GM10266 (cell line): ENCODE data around the gene COX14.

Source experiments
- DNase-seq: peaks from one replicate; pipeline ENCODE4 v3.0.0; 2012; ENCODE audit errors: extremely low spot score
- TF ChIP-seq, protein P1 (sequence below): IDR thresholded peaks from 2 replicates; pipeline ENCODE4 v1.5.1; 2012; ENCODE audit warnings: mild to moderate bottlenecking, low read depth; ENCODE audit not compliant: control insufficient read depth, insufficient read depth; ENCODE audit errors: missing control alignments

Gene COX14

DNA sequence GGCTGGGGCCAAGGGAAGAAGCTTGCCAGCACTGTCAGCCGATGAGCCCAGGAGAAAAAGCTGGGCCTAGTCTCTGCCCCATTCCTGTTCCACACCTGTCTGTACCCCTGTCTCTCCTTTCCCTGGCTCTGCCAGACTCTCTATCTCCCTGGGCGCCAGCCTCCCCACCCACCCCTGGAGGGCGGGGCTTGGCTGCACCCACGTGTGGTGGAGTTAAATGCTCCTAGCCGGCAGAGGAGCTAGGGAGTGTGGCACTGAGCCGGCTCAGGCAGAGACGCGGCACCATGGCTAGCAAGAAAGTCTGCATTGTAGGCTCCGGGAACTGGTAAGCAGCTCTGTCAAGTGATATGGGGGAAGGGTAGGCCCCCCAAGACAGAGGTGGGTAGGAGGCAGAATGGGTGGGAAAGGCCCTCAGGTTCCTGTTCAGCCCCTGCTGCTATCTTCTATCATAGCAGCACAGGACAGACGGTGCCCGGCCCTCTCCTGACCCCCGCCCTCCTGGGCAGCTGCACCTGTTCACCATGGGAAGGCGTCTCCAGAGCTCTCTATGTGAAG, 8.2 kb upstream of the COX14 start, which contains the start of gene GPD1:
Gene GPD1 (plus strand): TSS at position 242 of the 555 bp plus-strand sequence. CDS start 43 bp downstream, at position 285.
- no peak for DNase-seq

GRCh38 chr12:50104417-50105366, 7.3 kb upstream of the COX14 start:
- TF ChIP-seq, protein P1, sequence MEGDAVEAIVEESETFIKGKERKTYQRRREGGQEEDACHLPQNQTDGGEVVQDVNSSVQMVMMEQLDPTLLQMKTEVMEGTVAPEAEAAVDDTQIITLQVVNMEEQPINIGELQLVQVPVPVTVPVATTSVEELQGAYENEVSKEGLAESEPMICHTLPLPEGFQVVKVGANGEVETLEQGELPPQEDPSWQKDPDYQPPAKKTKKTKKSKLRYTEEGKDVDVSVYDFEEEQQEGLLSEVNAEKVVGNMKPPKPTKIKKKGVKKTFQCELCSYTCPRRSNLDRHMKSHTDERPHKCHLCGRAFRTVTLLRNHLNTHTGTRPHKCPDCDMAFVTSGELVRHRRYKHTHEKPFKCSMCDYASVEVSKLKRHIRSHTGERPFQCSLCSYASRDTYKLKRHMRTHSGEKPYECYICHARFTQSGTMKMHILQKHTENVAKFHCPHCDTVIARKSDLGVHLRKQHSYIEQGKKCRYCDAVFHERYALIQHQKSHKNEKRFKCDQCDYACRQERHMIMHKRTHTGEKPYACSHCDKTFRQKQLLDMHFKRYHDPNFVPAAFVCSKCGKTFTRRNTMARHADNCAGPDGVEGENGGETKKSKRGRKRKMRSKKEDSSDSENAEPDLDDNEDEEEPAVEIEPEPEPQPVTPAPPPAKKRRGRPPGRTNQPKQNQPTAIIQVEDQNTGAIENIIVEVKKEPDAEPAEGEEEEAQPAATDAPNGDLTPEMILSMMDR, result no peak
- no peak for DNase-seq

More for the DNA sequence above, 8.2 kb upstream of the COX14 start, which contains the start of gene GPD1:
- TF ChIP-seq, protein P1, result no peak

DNA sequence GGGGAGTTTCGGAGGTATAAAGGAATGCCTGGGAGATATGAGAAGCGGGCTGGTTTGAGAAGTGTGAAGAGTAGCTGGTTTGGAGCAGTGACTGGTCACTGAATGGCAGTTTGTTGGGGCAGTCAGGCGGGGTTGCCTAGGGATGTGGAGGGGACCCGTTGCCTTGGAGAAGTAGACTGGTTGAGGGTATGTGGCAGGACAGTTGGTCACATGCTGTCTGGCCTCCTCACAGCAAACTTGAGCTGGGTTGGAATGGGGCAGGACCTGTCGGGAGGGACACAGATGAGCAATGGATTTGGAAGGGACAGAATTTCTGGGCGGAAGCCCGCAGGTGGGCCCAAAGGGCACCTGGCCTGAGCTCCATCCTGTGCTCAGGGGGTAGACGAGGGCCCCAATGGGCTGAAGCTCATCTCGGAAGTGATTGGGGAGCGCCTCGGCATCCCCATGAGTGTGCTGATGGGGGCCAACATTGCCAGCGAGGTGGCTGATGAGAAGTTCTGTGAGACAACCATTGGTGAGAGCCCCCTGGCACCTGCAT, 6.1 kb upstream of the COX14 start:
- DNase-seq, result no peak
- TF ChIP-seq, protein P1, result no peak

GRCh38 chr12:50106907-50107306, 5.1 kb upstream of the COX14 start:
- TF ChIP-seq, protein P1, result no peak
- no peak for DNase-seq

DNA sequence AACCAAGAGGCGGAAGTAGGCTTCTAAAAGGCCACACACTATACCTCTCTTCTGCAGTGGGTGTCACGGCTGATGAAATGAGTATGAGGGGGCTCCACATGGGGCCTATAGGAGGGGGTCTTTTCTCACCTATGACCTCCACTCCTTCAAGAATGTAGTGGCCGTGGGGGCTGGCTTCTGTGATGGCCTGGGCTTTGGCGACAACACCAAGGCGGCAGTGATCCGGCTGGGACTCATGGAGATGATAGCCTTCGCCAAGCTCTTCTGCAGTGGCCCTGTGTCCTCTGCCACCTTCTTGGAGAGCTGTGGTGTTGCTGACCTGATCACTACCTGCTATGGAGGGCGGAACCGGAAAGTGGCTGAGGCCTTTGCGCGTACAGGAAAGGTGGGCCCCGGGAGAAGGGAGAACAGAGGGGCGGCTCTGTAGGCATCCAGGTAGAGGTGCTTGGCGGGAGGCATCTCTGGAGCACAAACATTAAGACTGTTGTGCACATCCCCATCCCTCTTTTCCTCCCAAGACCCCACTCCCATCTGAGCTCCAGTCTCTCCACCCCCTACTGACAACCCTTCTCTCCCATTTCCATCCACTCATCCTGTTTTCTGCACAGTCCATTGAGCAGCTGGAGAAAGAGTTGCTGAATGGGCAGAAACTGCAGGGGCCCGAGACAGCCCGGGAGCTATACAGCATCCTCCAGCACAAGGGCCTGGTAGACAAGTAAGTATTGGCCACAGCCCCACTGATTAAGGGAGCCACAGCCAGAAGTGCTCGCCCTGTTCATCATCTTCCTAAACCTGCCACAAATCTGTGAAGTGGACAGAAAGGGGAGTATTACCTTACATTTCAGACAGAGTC, 4.4 kb upstream of the COX14 start:
- TF ChIP-seq, protein P1, result no peak
- DNase-seq, result no peak

DNA sequence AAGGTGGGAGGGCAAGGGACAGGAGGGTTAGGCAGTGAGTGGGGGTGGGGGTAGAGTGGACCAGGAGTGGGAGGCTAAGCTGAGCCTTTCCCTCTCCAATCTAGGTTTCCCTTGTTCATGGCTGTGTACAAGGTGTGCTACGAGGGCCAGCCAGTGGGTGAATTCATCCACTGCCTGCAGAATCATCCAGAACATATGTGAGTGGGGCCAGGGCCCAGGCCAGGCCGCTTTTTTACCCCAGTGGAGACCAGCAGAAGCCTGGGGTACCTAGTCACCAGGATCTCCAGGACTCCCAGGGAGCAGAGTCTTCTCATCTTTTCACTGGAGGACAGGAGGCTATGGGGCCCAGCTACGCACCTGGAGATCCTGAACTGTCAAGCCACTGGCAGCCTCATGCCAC, 2.7 kb upstream of the COX14 start:
- TF ChIP-seq, protein P1, result no peak
- DNase-seq, result no peak
